Loucy (cell line): Measurements from ENCODE around the gene BICD1.
A peak's percentile ranks its signal among the peaks of the same experiment; 100 is the strongest.

Experiments used
- H2AFZ ChIP-seq: fragments of 200-600 bp; sonication (generic); 2 replicates; pipeline ENCODE4 v1.6.0; 2016; ENCODE audit warnings: antibody characterized with exemption, mild to moderate bottlenecking, low read length, moderate library complexity
- H3F3A ChIP-seq: fragments of 200-600 bp; 2 replicates; pipeline ENCODE4 v1.6.0; 2016; ENCODE audit warnings: antibody characterized with exemption, low read depth, mild to moderate bottlenecking
- H3K27me3 ChIP-seq: fragments of 200-600 bp; sonication (generic); 2 replicates; pipeline ENCODE4 v1.6.1; 2014; ENCODE audit warnings: low read length, mild to moderate bottlenecking; ENCODE audit not compliant: insufficient read depth, poor library complexity, severe bottlenecking
- H3K36me3 ChIP-seq: fragments of 200-600 bp; sonication (generic); 2 replicates; pipeline ENCODE4 v1.6.1; 2016; ENCODE audit warnings: low read length; ENCODE audit not compliant: insufficient read depth
- H3K4me1 ChIP-seq: fragments of 200-600 bp; sonication (generic); 2 replicates; pipeline ENCODE4 v1.5.1; 2014; ENCODE audit warnings: low read length, mild to moderate bottlenecking; ENCODE audit not compliant: insufficient read depth, poor library complexity, severe bottlenecking
- H3K4me2 ChIP-seq: fragments of 200-600 bp; sonication (generic); 2 replicates; pipeline ENCODE4 v1.6.0; 2014; ENCODE audit warnings: antibody characterized with exemption, low read length, low read depth, mild to moderate bottlenecking; ENCODE audit not compliant: poor library complexity, severe bottlenecking
- H3K4me3 ChIP-seq: fragments of 200-600 bp; sonication (generic); 2 replicates; pipeline ENCODE4 v1.5.1; 2014; ENCODE audit warnings: low read length, mild to moderate bottlenecking, mixed read lengths; ENCODE audit not compliant: poor library complexity, severe bottlenecking
- H3K79me2 ChIP-seq: fragments of 200-600 bp; sonication (generic); 2 replicates; pipeline ENCODE4 v1.6.1; 2014; ENCODE audit warnings: low read length; ENCODE audit not compliant: insufficient read depth
- H3K9ac ChIP-seq: fragments of 200-600 bp; sonication (generic); 2 replicates; pipeline ENCODE4 v1.6.0; 2014; ENCODE audit warnings: mild to moderate bottlenecking, low read depth, low read length, moderate library complexity; ENCODE audit not compliant: poor library complexity, severe bottlenecking
- H3K9me2 ChIP-seq: fragments of 200-600 bp; sonication (generic); replicated peaks from 2 replicates; pipeline ENCODE4 v1.6.1; 2016; ENCODE audit warnings: low read depth, low read length, mixed read lengths
- H3K9me3 ChIP-seq: fragments of 200-600 bp; sonication (generic); 2 replicates; pipeline ENCODE4 v1.6.1; 2014; ENCODE audit warnings: mild to moderate bottlenecking, antibody characterized with exemption, low read length, low read depth; ENCODE audit not compliant: insufficient read depth
- H4K20me1 ChIP-seq: fragments of 200-600 bp; sonication (generic); 2 replicates; pipeline ENCODE4 v1.6.0; 2014; ENCODE audit warnings: antibody characterized with exemption, low read length, mild to moderate bottlenecking; ENCODE audit not compliant: insufficient read depth, poor library complexity, severe bottlenecking
- CTCF ChIP-seq: fragments of 200-600 bp; sonication (generic); conservative IDR thresholded peaks from 2 replicates; pipeline ENCODE4 v1.5.1; 2014; ENCODE audit warnings: mild to moderate bottlenecking, antibody characterized with exemption, low read length
- EZH2phosphoT487 ChIP-seq: fragments of 200-600 bp; IDR thresholded peaks from 2 replicates; pipeline ENCODE4 v1.6.1; 2018; ENCODE audit warnings: antibody characterized with exemption, mild to moderate bottlenecking, moderate library complexity, borderline replicate concordance

Gene BICD1

GRCh38 chr12:32063796-32064195 is 42.9 kb upstream of the BICD1 start:
- Histone ChIP-seq H3K4me3 (no peak overlapping the region), H3K9me3 (no peaks in the 10 kb centered on the region), H3F3A (no peaks in the 10 kb centered on the region), H3K79me2 (no peaks in the 10 kb centered on the region), H3K4me2 (no peak overlapping the region), H3K27me3 (no peaks in the 10 kb centered on the region), H3K4me1 (no peaks in the 10 kb centered on the region), H3K9ac (no peak overlapping the region), H4K20me1 (no peaks in the 10 kb centered on the region), H3K9me2 (no peaks in the 10 kb centered on the region), H2AFZ (no peak overlapping the region), H3K36me3 (no peaks in the 10 kb centered on the region)
- TF ChIP-seq EZH2phosphoT487 = no peak
- TF ChIP-seq CTCF = no peak

- no peaks in the 10 kb centered on the region for H3K79me2 ChIP-seq
- no peak for TF ChIP-seq EZH2phosphoT487
- H3K9me2 ChIP-seq = no peaks in the 10 kb centered on the region
- H3K9ac ChIP-seq = no peak overlapping the region
- H2AFZ ChIP-seq = peak overlapping the region; percentile 32; the same call in 1 of the 2 replicates
- H3K4me2 ChIP-seq = no peak overlapping the region
- H3K4me3 ChIP-seq = no peak overlapping the region
- H3F3A ChIP-seq = no peaks in the 10 kb centered on the region
- H3K9me3 ChIP-seq = no peaks in the 10 kb centered on the region
- no peaks in the 10 kb centered on the region for H3K4me1 ChIP-seq
- no peaks in the 10 kb centered on the region for H3K36me3 ChIP-seq
- H3K27me3 ChIP-seq = no peaks in the 10 kb centered on the region
- no peaks in the 10 kb centered on the region for H4K20me1 ChIP-seq
These were observed 40.4 kb upstream of the BICD1 start for GRCh38 chr12:32066206-32066605.

GRCh38 chr12:32069071-32069470 is 37.6 kb upstream of the BICD1 start:
- no peaks in the 10 kb centered on the region for H3F3A ChIP-seq
- no peak overlapping the region for H3K9ac ChIP-seq
- H3K79me2 ChIP-seq = no peaks in the 10 kb centered on the region
- H3K4me1 ChIP-seq = no peaks in the 10 kb centered on the region
- no peaks in the 10 kb centered on the region for H3K9me2 ChIP-seq
- no peaks in the 10 kb centered on the region for H3K9me3 ChIP-seq
- H3K4me2 ChIP-seq = no peak overlapping the region
- no peaks in the 10 kb centered on the region for H3K36me3 ChIP-seq
- H4K20me1 ChIP-seq = no peaks in the 10 kb centered on the region
- no peaks in the 10 kb centered on the region for H3K27me3 ChIP-seq
- TF ChIP-seq EZH2phosphoT487 (no peak), CTCF (no peak)
- H3K4me3 ChIP-seq = no peak overlapping the region
- peak overlapping the region; percentile 36; the same call in 1 of the 2 replicates for H2AFZ ChIP-seq

- Histone ChIP-seq H3F3A (no peaks in the 10 kb centered on the region), H3K9me2 (no peaks in the 10 kb centered on the region), H3K27me3 (no peaks in the 10 kb centered on the region), H3K4me2 (no peak overlapping the region), H2AFZ (no peak overlapping the region), H3K36me3 (no peaks in the 10 kb centered on the region), H3K79me2 (no peaks in the 10 kb centered on the region), H3K9ac (no peak overlapping the region), H3K4me3 (no peak overlapping the region), H3K9me3 (no peaks in the 10 kb centered on the region), H4K20me1 (no peaks in the 10 kb centered on the region), H3K4me1 (no peaks in the 10 kb centered on the region)
- TF ChIP-seq EZH2phosphoT487 (no peak), CTCF (no peak)
These were observed 36.9 kb upstream of the BICD1 start for GRCh38 chr12:32069731-32070130.
